ENCODE measurements around the gene NTN4.

DNA sequence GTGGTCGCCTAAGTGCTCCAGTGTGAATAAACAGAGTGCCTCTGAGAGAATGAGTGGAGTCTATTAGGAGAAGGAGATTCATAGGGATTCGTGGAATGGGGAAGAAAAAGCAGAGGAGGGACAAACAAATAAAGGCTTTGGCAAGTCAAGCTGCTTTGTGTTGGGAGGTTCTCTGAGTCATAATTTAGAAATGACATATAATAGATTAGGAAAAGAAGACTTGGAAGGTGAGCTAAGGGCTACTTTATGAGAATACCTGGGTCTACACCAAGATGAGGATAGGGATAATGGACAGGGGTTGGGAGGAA lies 6.4 kb upstream of the NTN4 start:
- TF ChIP-seq, protein P1, sequence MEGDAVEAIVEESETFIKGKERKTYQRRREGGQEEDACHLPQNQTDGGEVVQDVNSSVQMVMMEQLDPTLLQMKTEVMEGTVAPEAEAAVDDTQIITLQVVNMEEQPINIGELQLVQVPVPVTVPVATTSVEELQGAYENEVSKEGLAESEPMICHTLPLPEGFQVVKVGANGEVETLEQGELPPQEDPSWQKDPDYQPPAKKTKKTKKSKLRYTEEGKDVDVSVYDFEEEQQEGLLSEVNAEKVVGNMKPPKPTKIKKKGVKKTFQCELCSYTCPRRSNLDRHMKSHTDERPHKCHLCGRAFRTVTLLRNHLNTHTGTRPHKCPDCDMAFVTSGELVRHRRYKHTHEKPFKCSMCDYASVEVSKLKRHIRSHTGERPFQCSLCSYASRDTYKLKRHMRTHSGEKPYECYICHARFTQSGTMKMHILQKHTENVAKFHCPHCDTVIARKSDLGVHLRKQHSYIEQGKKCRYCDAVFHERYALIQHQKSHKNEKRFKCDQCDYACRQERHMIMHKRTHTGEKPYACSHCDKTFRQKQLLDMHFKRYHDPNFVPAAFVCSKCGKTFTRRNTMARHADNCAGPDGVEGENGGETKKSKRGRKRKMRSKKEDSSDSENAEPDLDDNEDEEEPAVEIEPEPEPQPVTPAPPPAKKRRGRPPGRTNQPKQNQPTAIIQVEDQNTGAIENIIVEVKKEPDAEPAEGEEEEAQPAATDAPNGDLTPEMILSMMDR (optimal IDR thresholded peaks at IDR 0.05 in 1 of 3, IDR thresholded peaks at IDR 0.05 in 1 of 3, conservative IDR thresholded peaks at IDR 0.05 in 1 of 3; ENCODE audit: extremely low read depth in 1 of 3, insufficient read depth in 2 of 3, low read length in 3 of 3) = no peak
- TF ChIP-seq EZH2 (IDR thresholded peaks at IDR 0.05; ENCODE audit: low read length) = no peak
